Hematopoietic multipotent progenitor cell (in vitro differentiated cells): Measurements from ENCODE around the gene GANAB. TPM values are rescaled to one million over a fixed set of nuclear protein-coding genes. Genes with fewer than 3 reads are reported as not detected.
"Not testable (repeated sequence)": the region's sequence is repeated elsewhere in the genome, so short reads cannot be mapped to it uniquely, and the experiment has no call there.

ENCODE experiments used
- DNase-seq, 3 donors: peaks; one replicate each; pipeline ENCODE4 v3.0.0-alpha.2; 2011 to 2015; ENCODE audit warnings: low read depth in 2 of 3, low spot score in 2 of 3
- total RNA-seq: library from RNA; depleted of rRNA; stranded (reverse); fragments of >200 nt; gene quantifications from one replicate; pipeline ENCODE4 v1.2.3, GENCODE V29; 2012

GANAB gene
- total RNA-seq, 1 donor: 215 TPM

- no peak for DNase-seq
These were observed 43.4 kb downstream of the GANAB start for GRCh38 chr11:62603072-62603408.

GRCh38 chr11:62602141-62603071 is 44.0 kb downstream of the GANAB start:
- DNase-seq: no peak

- DNase-seq: peak; percentile 94 to 99 (median 98)
These were observed 44.9 kb downstream of the GANAB start, which contains the start of gene MTA2 for GRCh38 chr11:62601372-62602140. MTA2 (minus strand) TSS chr11:62601865; CDS start chr11:62601450, 415 bp downstream.

- DNase-seq: no peak
These were observed 45.4 kb downstream of the GANAB start for GRCh38 chr11:62601122-62601371.

GRCh38 chr11:62600367-62601121 is 45.9 kb downstream of the GANAB start:
- no peak for DNase-seq

- DNase-seq: no peak
These were observed 46.5 kb downstream of the GANAB start for GRCh38 chr11:62599901-62600300.

- peak; percentile 82 to 99 (median 99) for DNase-seq
These were observed 47.2 kb downstream of the GANAB start for GRCh38 chr11:62599069-62599696.

- no peak for DNase-seq
These were observed 51.3 kb downstream of the GANAB start for GRCh38 chr11:62595124-62595523.

- DNase-seq: peak in 2 of 3 donors; percentile 84 to 92
These were observed 52.9 kb downstream of the GANAB start for GRCh38 chr11:62593434-62594044.

- no peak for DNase-seq
These were observed 53.4 kb downstream of the GANAB start for GRCh38 chr11:62592989-62593421.

- no peak for DNase-seq
These were observed 54.1 kb downstream of the GANAB start for GRCh38 chr11:62592146-62592815.

GRCh38 chr11:62591448-62592145 is 54.8 kb downstream of the GANAB start, which contains the start of gene TUT1:
TUT1 (minus strand) TSS chr11:62591523; CDS start chr11:62591485, 38 bp downstream.
- DNase-seq: peak; percentile 92 to 100 (median 98)

- DNase-seq: peak in 1 of 3 donors; percentile 64
These were observed 57.3 kb downstream of the GANAB start for GRCh38 chr11:62588966-62589637.

GRCh38 chr11:62585356-62585755 is 61.1 kb downstream of the GANAB start:
- not testable (repeated sequence) for DNase-seq

- DNase-seq: not testable (repeated sequence)
These were observed 64.7 kb downstream of the GANAB start for GRCh38 chr11:62581735-62582134.

GRCh38 chr11:62580959-62581715 is 65.3 kb downstream of the GANAB start:
- no peak for DNase-seq

- DNase-seq: no peak
These were observed 67.2 kb downstream of the GANAB start for GRCh38 chr11:62579252-62579651.

GRCh38 chr11:62578541-62578940 is 67.9 kb downstream of the GANAB start:
- no peak for DNase-seq
